Prostate gland (tissue), 2 donors: ENCODE measurements around the gene PTPRM.

Experiments
- CTCF ChIP-seq, 4 experiments: fragments of 200-600 bp in 2 of 4; fragments of 450-650 bp in 2 of 4; sonication (generic) in 2 of 4; IDR thresholded peaks; 1 replicate in 3 of 4; 2 replicates in 1 of 4; pipeline ENCODE4 v1.5.1; 2016 to 2019; ENCODE audit warnings: antibody characterized with exemption in 4 of 4, mild to moderate bottlenecking in 2 of 4, moderate library complexity in 2 of 4
- POLR2A ChIP-seq: fragments of 450-650 bp; IDR thresholded peaks from one replicate; pipeline ENCODE4 v1.6.1; 2016; ENCODE audit warnings: antibody characterized with exemption, mild to moderate bottlenecking

- TF ChIP-seq POLR2A (no peak), CTCF (IDR thresholded peaks at IDR 0.05) (no peak)
Measured at GRCh38 chr18:7760967-7761948, 194.1 kb downstream of the PTPRM start.
